ENCODE data around the gene LILRA5. TPM values are rescaled to one million over a fixed set of nuclear protein-coding genes. Genes with fewer than 3 reads are reported as not detected.

LILRA5 gene
- total and polyA plus RNA-seq, 10 of the 15 experiments (the other 5 are each of a cell fraction or from before 2014, with no cell fraction given): 0.05 to 1.2 (median 0.36) TPM; not detected in 4

DNA sequence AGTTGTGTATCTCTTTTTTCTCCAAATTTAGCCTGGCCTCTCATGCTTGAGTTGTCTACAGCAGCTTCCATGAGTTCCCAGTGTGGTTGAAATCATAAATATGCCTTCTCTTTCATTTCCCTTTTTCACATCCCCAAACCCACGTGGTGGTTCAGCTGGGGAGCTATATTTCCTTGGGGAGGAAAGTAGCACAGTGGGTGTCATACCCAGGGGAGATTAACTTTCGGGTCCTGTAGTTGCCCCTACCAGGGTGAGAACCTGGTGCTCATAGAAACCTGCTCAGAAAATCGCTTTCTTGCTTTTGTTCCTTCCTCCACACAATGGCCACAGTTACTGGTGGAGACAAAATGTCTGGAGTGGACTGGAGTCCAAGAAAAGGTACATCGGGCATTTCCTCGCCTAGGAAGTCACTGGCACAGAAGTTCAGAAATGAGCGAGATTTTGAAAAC lies 33.0 kb upstream of the LILRA5 start (continued):
- TF ChIP-seq SMAD5 (IDR thresholded peaks at IDR 0.05; ENCODE audit: low read depth) (no peak), SUZ12 (IDR thresholded peaks at IDR 0.05; ENCODE audit: unreplicated experiment) (no peak)

DNA sequence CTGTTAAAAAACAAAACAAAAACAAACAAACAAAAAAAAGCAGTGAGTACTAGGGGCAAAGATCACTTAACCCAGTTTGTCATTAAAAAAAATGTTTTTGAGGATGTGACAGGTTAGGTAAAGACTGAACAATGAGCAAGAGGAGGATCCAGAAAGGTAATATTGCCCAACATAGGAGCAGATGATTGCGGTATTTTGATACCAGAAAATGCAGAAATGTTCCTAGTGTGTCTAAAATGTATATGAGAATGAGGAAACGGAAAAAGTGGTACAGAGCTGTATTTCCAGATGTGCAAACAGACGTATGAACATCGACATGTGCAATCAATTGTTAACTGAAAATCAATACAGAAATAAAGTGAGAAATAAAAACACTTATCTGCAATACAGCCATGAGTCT lies 30.9 kb upstream of the LILRA5 start:
- CTCF ChIA-PET: interaction anchor here (6.0 kb wide), 1 partner anchor 46 kb away, joined by 34 read pairs; no protein-coding TSS in a partner anchor
- ATAC-seq (no peak), DNase-seq (ENCODE audit: low read depth, low spot score) (no peak), FAIRE-seq (no peak)
- Histone ChIP-seq H3K79me2 (ENCODE audit: control insufficient read depth, insufficient read depth, low read length) (no peaks in the 10 kb centered on the region), H3K4me1 (ENCODE audit: control insufficient read depth, insufficient read depth, low read length) (peaks cover 5% of the 10 kb centered on the region), H4K20me1 (ENCODE audit: control insufficient read depth, insufficient read depth) (no peaks in the 10 kb centered on the region), H2AFZ (ENCODE audit: control insufficient read depth, low read depth, low read length) (no peak overlapping the region), H3K27ac (ENCODE audit: control insufficient read depth, insufficient read depth) (no peak overlapping the region), H3K9me3 (replicated peaks; ENCODE audit: control insufficient read depth, insufficient read depth, low read length) (no peaks in the 10 kb centered on the region; the same call in 2 of the 3 replicates), H3K4me2 (ENCODE audit: control insufficient read depth, insufficient read depth) (no peak overlapping the region), H3K9ac (ENCODE audit: control insufficient read depth, insufficient read depth, low read length) (no peak overlapping the region), H3K36me3 (ENCODE audit: control insufficient read depth in 2 of 2, insufficient read depth in 2 of 2, low read length in 1 of 2) (no peaks in the 10 kb centered on the region), H3K27me3 (replicated peaks in 1 of 2; ENCODE audit: control insufficient read depth in 2 of 2, insufficient read depth in 2 of 2, low read length in 1 of 2) (0 out of 4 replicates have a peak, but pooled peaks cover 0 to 3% of the 10 kb centered on the region in 2 experiments), H3K4me3 (no peak overlapping the region)
- SMC1A ChIA-PET (ENCODE audit: uncharacterized antibody, unreplicated experiment): interaction anchor here (0.7 kb wide), 1 partner anchor 76 kb away, joined by 4 read pairs; no protein-coding TSS in a partner anchor
- intact Hi-C loops (cut with micrococcal nuclease; ENCODE audit: unreplicated experiment) (no loop called here), in situ Hi-C loops (cut with MboI) (no loop called here)
- no TSS peak for BruUV-seq (replicated peaks)
- 9% methylated on average over 4 of the region's 4 CpGs for WGBS (ENCODE audit: insufficient coverage, insufficient replicate concordance, low lambda C conversion rate, missing lambda C conversion rate)
- POLR2A ChIA-PET: interaction anchor here (0.6 to 1.2 kb wide), 3 partner anchors 10 to 94 kb away, joined by 3 to 5 read pairs (median 3); no protein-coding TSS in a partner anchor
- RAD21 ChIA-PET (ENCODE audit: unreplicated experiment): no interaction called here
- TF ChIP-seq, protein P1, sequence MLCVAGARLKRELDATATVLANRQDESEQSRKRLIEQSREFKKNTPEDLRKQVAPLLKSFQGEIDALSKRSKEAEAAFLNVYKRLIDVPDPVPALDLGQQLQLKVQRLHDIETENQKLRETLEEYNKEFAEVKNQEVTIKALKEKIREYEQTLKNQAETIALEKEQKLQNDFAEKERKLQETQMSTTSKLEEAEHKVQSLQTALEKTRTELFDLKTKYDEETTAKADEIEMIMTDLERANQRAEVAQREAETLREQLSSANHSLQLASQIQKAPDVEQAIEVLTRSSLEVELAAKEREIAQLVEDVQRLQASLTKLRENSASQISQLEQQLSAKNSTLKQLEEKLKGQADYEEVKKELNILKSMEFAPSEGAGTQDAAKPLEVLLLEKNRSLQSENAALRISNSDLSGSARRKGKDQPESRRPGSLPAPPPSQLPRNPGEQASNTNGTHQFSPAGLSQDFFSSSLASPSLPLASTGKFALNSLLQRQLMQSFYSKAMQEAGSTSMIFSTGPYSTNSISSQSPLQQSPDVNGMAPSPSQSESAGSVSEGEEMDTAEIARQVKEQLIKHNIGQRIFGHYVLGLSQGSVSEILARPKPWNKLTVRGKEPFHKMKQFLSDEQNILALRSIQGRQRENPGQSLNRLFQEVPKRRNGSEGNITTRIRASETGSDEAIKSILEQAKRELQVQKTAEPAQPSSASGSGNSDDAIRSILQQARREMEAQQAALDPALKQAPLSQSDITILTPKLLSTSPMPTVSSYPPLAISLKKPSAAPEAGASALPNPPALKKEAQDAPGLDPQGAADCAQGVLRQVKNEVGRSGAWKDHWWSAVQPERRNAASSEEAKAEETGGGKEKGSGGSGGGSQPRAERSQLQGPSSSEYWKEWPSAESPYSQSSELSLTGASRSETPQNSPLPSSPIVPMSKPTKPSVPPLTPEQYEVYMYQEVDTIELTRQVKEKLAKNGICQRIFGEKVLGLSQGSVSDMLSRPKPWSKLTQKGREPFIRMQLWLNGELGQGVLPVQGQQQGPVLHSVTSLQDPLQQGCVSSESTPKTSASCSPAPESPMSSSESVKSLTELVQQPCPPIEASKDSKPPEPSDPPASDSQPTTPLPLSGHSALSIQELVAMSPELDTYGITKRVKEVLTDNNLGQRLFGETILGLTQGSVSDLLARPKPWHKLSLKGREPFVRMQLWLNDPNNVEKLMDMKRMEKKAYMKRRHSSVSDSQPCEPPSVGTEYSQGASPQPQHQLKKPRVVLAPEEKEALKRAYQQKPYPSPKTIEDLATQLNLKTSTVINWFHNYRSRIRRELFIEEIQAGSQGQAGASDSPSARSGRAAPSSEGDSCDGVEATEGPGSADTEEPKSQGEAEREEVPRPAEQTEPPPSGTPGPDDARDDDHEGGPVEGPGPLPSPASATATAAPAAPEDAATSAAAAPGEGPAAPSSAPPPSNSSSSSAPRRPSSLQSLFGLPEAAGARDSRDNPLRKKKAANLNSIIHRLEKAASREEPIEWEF (IDR thresholded peaks at IDR 0.05; ENCODE audit: insufficient replicate concordance, low read depth, low read length): no peak
- TF ChIP-seq, protein P2, sequence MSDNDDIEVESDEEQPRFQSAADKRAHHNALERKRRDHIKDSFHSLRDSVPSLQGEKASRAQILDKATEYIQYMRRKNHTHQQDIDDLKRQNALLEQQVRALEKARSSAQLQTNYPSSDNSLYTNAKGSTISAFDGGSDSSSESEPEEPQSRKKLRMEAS (IDR thresholded peaks at IDR 0.05; ENCODE audit: low read depth, low read length): no peak
- TF ChIP-seq, protein P3, sequence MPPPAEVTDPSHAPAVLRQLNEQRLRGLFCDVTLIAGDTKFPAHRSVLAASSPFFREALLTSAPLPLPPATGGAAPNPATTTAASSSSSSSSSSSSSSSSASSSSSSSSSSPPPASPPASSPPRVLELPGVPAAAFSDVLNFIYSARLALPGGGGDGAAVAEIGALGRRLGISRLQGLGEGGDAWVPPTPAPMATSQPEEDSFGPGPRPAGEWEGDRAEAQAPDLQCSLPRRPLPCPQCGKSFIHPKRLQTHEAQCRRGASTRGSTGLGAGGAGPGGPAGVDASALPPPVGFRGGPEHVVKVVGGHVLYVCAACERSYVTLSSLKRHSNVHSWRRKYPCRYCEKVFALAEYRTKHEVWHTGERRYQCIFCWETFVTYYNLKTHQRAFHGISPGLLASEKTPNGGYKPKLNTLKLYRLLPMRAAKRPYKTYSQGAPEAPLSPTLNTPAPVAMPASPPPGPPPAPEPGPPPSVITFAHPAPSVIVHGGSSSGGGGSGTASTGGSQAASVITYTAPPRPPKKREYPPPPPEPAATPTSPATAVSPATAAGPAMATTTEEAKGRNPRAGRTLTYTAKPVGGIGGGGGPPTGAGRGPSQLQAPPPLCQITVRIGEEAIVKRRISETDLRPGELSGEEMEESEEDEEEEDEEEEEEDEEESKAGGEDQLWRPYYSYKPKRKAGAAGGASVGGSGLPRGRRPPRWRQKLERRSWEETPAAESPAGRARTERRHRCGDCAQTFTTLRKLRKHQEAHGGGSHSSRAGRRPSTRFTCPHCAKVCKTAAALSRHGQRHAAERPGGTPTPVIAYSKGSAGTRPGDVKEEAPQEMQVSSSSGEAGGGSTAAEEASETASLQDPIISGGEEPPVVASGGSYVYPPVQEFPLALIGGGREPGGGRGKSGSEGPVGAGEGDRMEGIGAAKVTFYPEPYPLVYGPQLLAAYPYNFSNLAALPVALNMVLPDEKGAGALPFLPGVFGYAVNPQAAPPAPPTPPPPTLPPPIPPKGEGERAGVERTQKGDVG (CRISPR knock-in tag; IDR thresholded peaks at IDR 0.05): no peak
- TF ChIP-seq STAT3 (IDR thresholded peaks at IDR 0.05; ENCODE audit: low read depth, low read length) (no peak), LARP7 (IDR thresholded peaks at IDR 0.05) (no peak), NBN (IDR thresholded peaks at IDR 0.05) (no peak)
- TF ChIP-seq, protein P4, sequence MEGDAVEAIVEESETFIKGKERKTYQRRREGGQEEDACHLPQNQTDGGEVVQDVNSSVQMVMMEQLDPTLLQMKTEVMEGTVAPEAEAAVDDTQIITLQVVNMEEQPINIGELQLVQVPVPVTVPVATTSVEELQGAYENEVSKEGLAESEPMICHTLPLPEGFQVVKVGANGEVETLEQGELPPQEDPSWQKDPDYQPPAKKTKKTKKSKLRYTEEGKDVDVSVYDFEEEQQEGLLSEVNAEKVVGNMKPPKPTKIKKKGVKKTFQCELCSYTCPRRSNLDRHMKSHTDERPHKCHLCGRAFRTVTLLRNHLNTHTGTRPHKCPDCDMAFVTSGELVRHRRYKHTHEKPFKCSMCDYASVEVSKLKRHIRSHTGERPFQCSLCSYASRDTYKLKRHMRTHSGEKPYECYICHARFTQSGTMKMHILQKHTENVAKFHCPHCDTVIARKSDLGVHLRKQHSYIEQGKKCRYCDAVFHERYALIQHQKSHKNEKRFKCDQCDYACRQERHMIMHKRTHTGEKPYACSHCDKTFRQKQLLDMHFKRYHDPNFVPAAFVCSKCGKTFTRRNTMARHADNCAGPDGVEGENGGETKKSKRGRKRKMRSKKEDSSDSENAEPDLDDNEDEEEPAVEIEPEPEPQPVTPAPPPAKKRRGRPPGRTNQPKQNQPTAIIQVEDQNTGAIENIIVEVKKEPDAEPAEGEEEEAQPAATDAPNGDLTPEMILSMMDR (IDR thresholded peaks at IDR 0.05 in 2 of 3, conservative IDR thresholded peaks at IDR 0.05 in 1 of 3; ENCODE audit: control insufficient read depth in 2 of 3, extremely low read depth in 1 of 3, insufficient read depth in 1 of 3, low read depth in 3 of 3, low read length in 3 of 3): no peak
